D721Med (cell line): ENCODE measurements around the gene CCL22.
"Not testable (repeated sequence)": the region's sequence is repeated elsewhere in the genome, so short reads cannot be mapped to it uniquely, and the experiment has no call there.

Experiments
- DNase-seq: peaks from one replicate; pipeline ENCODE4 v3.0.0; 2011; ENCODE audit warnings: low spot score; ENCODE audit not compliant: insufficient read length
- FAIRE-seq: peaks from 2 replicates; lab custom pipeline; 2011; peaks lifted over from hg19 to GRCh38; lab: Jason Lieb, UNC
- TF ChIP-seq, protein P1 (sequence below): IDR thresholded peaks from 2 replicates; pipeline ENCODE4 v1.5.1; 2012; ENCODE audit warnings: mild to moderate bottlenecking, control low read depth; ENCODE audit not compliant: insufficient read depth; ENCODE audit errors: missing control alignments

The CCL22 gene

DNA sequence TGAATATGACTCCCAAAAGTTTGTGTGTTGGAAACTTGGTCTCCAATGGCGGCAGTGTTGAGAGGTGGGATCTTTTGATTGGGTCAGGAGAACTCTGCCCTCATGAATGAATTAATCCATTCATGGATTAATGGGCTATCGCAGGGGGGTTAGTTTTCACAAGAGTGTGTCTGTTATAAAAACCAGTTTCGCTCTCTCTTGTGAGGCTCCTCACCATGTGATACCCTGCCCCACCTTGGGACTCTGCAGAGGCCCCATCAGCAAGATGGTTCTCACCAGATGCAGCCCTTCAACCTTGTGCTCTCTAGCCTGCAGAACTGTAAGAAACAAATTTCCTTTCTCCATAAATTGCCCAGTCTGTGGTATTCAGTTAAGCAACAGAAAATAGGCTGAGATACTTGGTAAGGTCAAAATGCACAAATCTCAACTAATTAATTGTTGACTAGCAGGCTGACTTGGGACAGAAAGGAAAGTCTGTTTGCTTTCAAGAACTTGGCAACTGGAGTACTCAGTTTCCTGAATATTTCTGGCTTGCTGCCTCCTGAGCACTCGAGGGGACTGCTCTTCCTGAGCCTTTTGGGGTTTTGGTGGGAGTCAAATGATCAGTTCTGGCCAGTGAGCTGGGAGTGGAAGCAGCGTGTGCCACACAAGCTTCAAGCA, 32.2 kb downstream of the CCL22 start:
- FAIRE-seq, result no peak
- TF ChIP-seq, protein P1, sequence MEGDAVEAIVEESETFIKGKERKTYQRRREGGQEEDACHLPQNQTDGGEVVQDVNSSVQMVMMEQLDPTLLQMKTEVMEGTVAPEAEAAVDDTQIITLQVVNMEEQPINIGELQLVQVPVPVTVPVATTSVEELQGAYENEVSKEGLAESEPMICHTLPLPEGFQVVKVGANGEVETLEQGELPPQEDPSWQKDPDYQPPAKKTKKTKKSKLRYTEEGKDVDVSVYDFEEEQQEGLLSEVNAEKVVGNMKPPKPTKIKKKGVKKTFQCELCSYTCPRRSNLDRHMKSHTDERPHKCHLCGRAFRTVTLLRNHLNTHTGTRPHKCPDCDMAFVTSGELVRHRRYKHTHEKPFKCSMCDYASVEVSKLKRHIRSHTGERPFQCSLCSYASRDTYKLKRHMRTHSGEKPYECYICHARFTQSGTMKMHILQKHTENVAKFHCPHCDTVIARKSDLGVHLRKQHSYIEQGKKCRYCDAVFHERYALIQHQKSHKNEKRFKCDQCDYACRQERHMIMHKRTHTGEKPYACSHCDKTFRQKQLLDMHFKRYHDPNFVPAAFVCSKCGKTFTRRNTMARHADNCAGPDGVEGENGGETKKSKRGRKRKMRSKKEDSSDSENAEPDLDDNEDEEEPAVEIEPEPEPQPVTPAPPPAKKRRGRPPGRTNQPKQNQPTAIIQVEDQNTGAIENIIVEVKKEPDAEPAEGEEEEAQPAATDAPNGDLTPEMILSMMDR, result no peak

DNA sequence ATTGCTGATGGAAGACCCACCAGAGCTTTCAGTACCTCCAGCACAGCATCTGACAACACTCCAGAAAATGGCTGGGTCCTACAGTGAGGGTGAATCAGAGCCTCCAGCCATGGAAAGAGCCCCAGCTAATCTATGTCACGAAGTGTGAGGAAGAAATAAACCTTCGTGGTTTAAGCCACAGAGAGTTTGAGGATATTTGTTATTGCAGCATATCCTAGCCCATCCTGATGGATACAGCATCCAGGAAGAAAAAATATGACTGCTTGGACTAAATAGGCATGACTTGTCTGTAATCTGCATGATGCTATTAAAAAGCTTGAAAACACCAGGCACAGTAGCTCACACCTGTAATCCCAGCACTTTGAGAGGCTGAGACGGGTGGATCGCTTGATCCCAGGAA, 32.7 kb downstream of the CCL22 start:
- DNase-seq (no peak), FAIRE-seq (no peak)
- TF ChIP-seq, protein P1, result no peak

More for the DNA sequence above, 32.2 kb downstream of the CCL22 start:
- DNase-seq, result no peak

DNA sequence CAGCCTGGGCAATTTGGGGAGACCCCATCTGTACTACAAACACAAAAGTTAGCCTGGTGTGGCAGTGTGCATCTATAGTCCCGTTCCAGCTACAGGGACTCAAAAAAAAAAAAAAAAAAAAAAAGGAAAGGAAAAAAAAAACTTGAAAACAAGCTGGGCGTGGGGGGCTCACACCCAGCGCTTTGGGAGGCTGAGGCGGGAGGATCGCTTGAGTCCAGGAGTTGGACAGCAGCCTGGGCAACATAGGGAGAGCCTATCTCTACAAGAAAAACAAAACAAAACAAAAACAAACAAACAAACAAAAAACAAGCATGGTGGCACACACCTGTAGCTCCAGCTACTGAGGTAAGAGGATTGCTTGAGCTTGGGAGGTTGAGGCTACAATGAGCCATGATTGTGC, 33.1 kb downstream of the CCL22 start:
- DNase-seq, result no peak
- FAIRE-seq, result no peak
- TF ChIP-seq, protein P1, result no peak

DNA sequence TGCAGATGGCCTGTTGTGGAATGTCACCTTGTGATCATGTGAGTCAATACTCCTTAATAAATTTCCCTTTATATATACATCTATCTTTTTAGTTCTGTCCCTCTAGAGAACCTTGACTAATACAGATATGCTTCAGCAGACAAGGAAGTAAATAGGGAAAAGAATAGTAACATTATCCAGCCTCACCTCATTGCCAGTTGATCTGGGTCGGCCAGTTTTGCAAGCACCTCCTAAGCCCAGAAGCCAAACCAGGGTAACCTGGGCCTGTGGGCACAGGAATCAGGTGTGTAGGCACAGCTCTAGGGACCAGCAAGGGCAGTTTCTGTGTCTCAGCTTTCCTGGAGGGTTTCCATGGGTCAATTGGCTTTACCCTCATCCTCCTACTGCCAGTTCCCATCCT, 34.1 kb downstream of the CCL22 start:
- FAIRE-seq (no peak), DNase-seq (no peak)
- TF ChIP-seq, protein P1, result no peak

DNA sequence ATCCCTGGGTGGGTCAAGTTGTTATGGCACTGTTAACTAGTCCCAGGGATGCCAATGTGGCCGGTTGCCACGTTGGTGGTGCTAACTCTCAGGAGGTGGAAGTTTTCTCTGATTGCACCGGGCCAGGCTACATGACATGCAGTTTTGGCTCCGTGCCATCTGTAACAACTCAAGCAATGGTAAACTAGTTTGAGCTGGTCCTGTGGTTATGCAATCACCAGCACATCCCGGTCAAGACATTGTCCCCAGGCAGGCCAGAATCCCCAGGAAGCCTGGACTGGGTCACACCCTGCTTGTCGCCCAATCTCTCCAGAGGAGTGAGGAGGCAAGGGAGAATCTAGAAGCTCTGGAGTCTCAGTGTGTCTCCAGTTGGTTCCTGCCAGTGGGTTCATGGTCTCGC, 35.9 kb downstream of the CCL22 start:
- FAIRE-seq, result no peak
- DNase-seq, result no peak
- TF ChIP-seq, protein P1, result no peak

DNA sequence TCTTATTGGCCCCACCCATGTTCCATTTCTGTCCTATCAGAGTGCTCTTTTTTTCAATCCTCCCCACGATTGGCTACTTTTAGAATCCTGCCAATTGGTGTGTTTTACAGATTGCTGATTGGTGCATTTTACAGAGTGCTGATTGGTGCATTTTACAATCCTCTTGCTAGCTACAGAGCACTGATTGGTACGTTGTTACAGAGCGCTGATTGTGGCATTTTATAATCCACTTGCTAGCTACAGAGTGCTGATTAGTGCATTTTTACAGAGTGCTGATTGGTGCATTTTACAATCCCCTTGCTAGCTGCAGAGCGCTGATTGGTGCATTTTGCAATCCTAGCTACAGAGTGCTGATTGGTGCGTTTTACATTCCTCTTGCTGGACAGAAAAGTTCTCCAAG, 36.4 kb downstream of the CCL22 start:
- FAIRE-seq (no peak), DNase-seq (no peak)
- TF ChIP-seq, protein P1, result no peak

DNA sequence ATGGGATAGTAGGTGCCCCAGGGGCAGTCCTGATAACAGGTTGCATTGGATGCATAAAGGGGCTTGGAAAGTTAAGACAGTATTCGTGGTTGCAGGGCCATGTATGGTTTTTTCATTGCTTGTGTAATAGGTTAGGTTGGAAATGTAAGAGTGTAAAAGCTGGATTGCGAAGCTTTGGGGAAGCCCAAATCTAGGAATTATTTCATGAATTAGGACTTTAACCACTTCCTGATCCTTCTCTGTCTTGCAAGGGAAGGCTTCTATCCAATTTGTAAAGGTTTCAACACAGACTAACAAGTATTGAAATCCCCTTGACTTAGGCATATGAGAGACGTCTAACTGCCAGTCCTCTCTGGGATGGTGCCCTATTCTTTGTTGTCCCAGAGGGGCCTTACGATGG, 38.2 kb downstream of the CCL22 start:
- TF ChIP-seq, protein P1, result no peak
- FAIRE-seq, result no peak
- no peak for DNase-seq

DNA sequence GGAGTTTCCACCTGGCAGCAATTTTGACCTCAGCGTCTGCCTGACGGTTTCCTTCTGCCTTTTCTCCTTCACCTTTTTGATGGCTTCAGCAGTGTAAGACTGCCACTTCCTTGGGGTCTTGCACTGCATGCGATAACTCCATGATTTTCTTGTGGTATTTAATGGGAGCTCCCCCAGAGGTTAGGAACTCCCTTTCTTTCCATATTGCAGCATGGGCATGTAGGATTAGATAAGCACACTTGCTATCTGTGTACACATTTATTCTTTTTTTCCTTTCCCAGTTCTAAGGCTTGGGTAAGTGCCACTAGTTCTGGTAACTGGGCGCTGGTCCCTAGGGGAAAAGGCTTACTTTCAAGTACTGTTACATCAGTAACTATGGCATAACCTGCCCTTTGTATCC, 38.9 kb downstream of the CCL22 start:
- FAIRE-seq, DNase-seq: not testable (repeated sequence)
